Body of pancreas (tissue), 4 donors: Measurements from ENCODE around the gene STX8.

Experiments
- POLR2A ChIP-seq, 3 donors: fragments of 450-650 bp; IDR thresholded peaks; one replicate each; pipeline ENCODE4 v1.6.1; 2016; ENCODE audit warnings: antibody characterized with exemption in 3 of 3, mild to moderate bottlenecking in 2 of 3
- TF ChIP-seq, protein P1 (sequence below), 7 experiments: fragments of 450-650 bp in 4 of 7; fragments of 200-600 bp in 3 of 7; sonication (generic) in 3 of 7; IDR thresholded peaks; one replicate each; pipeline ENCODE4 v1.5.1; 2016 to 2019; ENCODE audit warnings: antibody characterized with exemption in 7 of 7

DNA sequence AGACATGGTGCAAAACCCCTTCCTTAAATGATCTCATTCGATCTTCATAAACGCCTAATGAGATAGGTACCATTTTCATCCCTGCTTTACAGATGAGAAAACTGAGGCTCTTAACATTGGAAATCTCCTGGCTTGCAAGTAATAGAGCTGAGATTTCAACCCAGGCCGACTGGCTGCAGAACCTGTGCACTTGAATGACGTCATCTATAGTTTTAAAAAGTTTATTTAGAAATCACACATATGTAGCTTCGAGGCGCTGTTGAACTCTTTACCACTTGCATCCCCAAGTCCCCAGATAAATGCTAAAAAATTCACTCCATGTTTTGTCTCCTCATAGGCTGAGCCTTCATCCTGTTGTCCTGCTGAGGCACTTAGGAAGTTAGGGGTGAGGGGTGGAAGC, 30.8 kb upstream of the STX8 start:
- TF ChIP-seq, protein P1, sequence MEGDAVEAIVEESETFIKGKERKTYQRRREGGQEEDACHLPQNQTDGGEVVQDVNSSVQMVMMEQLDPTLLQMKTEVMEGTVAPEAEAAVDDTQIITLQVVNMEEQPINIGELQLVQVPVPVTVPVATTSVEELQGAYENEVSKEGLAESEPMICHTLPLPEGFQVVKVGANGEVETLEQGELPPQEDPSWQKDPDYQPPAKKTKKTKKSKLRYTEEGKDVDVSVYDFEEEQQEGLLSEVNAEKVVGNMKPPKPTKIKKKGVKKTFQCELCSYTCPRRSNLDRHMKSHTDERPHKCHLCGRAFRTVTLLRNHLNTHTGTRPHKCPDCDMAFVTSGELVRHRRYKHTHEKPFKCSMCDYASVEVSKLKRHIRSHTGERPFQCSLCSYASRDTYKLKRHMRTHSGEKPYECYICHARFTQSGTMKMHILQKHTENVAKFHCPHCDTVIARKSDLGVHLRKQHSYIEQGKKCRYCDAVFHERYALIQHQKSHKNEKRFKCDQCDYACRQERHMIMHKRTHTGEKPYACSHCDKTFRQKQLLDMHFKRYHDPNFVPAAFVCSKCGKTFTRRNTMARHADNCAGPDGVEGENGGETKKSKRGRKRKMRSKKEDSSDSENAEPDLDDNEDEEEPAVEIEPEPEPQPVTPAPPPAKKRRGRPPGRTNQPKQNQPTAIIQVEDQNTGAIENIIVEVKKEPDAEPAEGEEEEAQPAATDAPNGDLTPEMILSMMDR (IDR thresholded peaks at IDR 0.05) = no peak
- TF ChIP-seq POLR2A (IDR thresholded peaks at IDR 0.05) = no peak
